ENCODE data around the gene AFDN.

Gene AFDN

GRCh38 chr6:167803816-167804215 lies 22.9 kb upstream of the AFDN start:
- no peaks in the 10 kb centered on the region for H3K9me3 Mint-ChIP-seq
- no peak for ATAC-seq
- no peak overlapping the region for H3K27ac Mint-ChIP-seq
- H3K4me1 Mint-ChIP-seq, result no peaks in the 10 kb centered on the region
- DNase-seq (ENCODE audit: low spot score in 2 of 2), result peak in 1 of 2 donors; percentile 30
- H3K4me3 Mint-ChIP-seq, result no peak overlapping the region
- H3K36me3 Mint-ChIP-seq, result no peaks in the 10 kb centered on the region

- H3K36me3 Mint-ChIP-seq, result no peaks in the 10 kb centered on the region
- no peaks in the 10 kb centered on the region for H3K9me3 Mint-ChIP-seq
- DNase-seq (ENCODE audit: low spot score in 2 of 2) (no peak), ATAC-seq (no peak)
- no peak overlapping the region for H3K27ac Mint-ChIP-seq
- H3K4me1 Mint-ChIP-seq, result no peaks in the 10 kb centered on the region
- no peak overlapping the region for H3K4me3 Mint-ChIP-seq
Observed at GRCh38 chr6:167804281-167805013, 22.3 kb upstream of the AFDN start.

- no peaks in the 10 kb centered on the region for H3K4me1 Mint-ChIP-seq
Observed at GRCh38 chr6:167805349-167806060, 21.2 kb upstream of the AFDN start.

DNA sequence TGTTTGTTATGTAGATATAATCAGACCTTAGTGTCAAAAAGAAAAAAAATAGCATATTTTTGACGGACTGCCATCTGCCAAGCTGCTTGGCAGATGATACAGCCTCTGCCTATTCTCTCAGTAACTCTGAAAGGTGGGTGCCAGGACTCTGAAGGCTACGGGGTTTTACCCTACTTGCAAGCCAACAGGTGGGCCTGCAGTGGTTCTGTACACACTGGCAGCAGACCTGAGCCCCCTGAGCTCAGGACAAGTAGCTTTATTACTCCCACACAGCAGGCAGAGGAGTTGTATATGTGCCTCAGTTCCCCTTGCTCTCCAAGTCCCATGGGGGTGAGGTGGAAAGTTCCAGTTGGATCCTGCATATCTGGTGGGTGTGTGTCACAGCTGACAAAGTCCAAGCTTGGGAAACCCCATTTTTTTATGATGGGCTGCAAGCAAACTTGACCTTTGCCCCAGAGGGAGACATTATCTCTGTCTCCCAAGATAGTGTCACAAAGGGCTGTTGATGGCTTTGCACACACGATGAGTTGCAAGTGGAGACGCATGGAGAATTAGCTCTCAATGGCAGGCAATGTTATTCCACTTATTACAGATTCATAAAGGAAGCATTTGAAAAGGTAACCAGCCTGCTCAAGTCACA lies 20.5 kb upstream of the AFDN start:
- Mint-ChIP-seq H3K9me3 (no peaks in the 10 kb centered on the region), H3K27ac (no peak overlapping the region), H3K4me3 (no peak overlapping the region), H3K36me3 (no peaks in the 10 kb centered on the region), H3K4me1 (no peaks in the 10 kb centered on the region)
- DNase-seq (ENCODE audit: low spot score in 2 of 2) (no peak), ATAC-seq (no peak)

More at GRCh38 chr6:167805349-167806060, 21.2 kb upstream of the AFDN start:
- H3K36me3 Mint-ChIP-seq, result no peaks in the 10 kb centered on the region
- no peak overlapping the region for H3K27ac Mint-ChIP-seq
- DNase-seq (ENCODE audit: low spot score in 2 of 2) (no peak), ATAC-seq (no peak)
- no peak overlapping the region for H3K4me3 Mint-ChIP-seq
- no peaks in the 10 kb centered on the region for H3K9me3 Mint-ChIP-seq

DNA sequence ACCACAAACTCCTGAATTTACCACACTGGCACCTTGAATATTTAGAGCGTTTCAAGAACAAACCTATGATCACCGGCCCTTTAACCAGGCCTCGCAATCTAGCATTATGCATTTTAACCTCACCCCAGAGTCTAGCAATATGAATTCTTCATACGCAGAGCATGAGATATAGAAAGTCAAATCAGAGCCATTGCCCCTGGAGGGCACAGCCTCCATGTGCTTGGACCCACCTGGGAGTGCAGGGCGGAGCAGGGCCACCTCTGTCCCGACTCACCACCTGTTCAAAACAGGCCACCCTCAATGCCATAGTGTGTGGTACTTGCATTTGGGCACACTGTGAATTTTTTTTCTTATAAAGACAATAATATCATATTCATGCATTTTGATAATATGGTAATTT lies 19.5 kb upstream of the AFDN start:
- Mint-ChIP-seq H3K4me1 (no peaks in the 10 kb centered on the region), H3K4me3 (no peak overlapping the region), H3K27ac (no peak overlapping the region), H3K36me3 (no peaks in the 10 kb centered on the region), H3K9me3 (no peaks in the 10 kb centered on the region)
- no peak for ATAC-seq
- no peak for DNase-seq (ENCODE audit: low spot score in 2 of 2)

GRCh38 chr6:167807756-167808155 lies 19.0 kb upstream of the AFDN start:
- no peak overlapping the region for H3K4me3 Mint-ChIP-seq
- no peak overlapping the region for H3K27ac Mint-ChIP-seq
- ATAC-seq (no peak), DNase-seq (ENCODE audit: low spot score in 2 of 2) (no peak)
- H3K36me3 Mint-ChIP-seq, result no peaks in the 10 kb centered on the region
- H3K4me1 Mint-ChIP-seq, result no peaks in the 10 kb centered on the region
- H3K9me3 Mint-ChIP-seq, result no peaks in the 10 kb centered on the region

DNA sequence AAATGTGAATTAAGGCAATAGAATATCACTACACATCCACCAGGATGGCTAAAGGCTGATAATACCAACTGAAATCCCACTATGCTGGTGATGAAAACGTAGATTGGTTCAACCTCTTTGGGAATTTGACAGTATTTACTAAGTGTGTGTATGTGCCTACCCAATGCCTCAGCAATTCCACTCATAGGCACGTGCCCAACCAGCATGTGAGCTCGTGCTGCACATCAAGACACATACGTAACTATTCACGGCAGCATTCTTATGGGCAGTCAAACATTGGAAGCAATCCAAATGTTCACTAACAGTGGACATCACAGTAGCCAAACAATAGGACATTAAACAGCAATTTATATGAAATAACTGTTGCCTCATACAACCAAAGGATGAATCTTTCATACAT lies 15.7 kb upstream of the AFDN start:
- H3K27ac Mint-ChIP-seq, result no peak overlapping the region
- H3K4me1 Mint-ChIP-seq, result no peaks in the 10 kb centered on the region
- DNase-seq (ENCODE audit: low spot score in 2 of 2) (no peak), ATAC-seq (no peak)
- no peaks in the 10 kb centered on the region for H3K9me3 Mint-ChIP-seq
- H3K36me3 Mint-ChIP-seq, result no peaks in the 10 kb centered on the region
- no peak overlapping the region for H3K4me3 Mint-ChIP-seq

DNA sequence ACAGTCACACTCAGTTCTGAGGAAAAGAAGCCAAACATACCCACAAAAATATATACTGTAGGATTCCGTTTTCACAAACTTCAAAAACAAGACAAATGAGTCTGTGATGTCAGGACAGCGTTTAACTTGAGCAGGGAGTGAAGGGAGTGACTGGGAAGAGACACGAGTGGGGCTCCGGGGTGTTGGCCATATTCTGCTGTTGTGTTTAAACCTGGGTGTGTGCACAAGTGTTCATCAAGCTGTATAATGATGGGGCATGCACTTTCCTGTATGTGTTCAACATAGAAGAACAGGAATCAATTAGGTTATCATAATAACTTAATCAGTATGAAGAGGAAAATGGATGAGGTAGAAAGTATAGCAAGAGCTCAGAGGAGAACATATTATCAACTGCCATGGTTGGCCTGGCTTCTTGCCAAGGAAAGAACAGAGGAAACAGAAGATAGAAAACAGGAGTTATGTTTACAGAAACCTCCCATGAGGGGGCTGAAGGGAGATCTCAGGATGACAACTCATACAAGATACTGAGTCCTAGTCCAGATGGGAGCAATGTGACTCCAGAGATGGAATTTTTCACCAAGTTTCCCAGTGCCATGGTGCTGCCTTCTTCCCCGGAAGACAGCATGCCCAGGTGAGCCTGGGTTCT lies 15.1 kb upstream of the AFDN start:
- H3K4me1 Mint-ChIP-seq, result no peaks in the 10 kb centered on the region
- DNase-seq (ENCODE audit: low spot score in 2 of 2), result no peak
- H3K4me3 Mint-ChIP-seq, result no peak overlapping the region
- H3K27ac Mint-ChIP-seq, result no peak overlapping the region
- H3K9me3 Mint-ChIP-seq, result no peaks in the 10 kb centered on the region
- H3K36me3 Mint-ChIP-seq, result no peaks in the 10 kb centered on the region
- no peak for ATAC-seq

- no peak overlapping the region for H3K27ac Mint-ChIP-seq
- H3K4me3 Mint-ChIP-seq, result no peak overlapping the region
- no peak for ATAC-seq
- no peaks in the 10 kb centered on the region for H3K9me3 Mint-ChIP-seq
- no peak for DNase-seq (ENCODE audit: low spot score in 2 of 2)
- no peaks in the 10 kb centered on the region for H3K36me3 Mint-ChIP-seq
- H3K4me1 Mint-ChIP-seq, result no peaks in the 10 kb centered on the region
Observed at GRCh38 chr6:167812088-167812487, 14.6 kb upstream of the AFDN start.

DNA sequence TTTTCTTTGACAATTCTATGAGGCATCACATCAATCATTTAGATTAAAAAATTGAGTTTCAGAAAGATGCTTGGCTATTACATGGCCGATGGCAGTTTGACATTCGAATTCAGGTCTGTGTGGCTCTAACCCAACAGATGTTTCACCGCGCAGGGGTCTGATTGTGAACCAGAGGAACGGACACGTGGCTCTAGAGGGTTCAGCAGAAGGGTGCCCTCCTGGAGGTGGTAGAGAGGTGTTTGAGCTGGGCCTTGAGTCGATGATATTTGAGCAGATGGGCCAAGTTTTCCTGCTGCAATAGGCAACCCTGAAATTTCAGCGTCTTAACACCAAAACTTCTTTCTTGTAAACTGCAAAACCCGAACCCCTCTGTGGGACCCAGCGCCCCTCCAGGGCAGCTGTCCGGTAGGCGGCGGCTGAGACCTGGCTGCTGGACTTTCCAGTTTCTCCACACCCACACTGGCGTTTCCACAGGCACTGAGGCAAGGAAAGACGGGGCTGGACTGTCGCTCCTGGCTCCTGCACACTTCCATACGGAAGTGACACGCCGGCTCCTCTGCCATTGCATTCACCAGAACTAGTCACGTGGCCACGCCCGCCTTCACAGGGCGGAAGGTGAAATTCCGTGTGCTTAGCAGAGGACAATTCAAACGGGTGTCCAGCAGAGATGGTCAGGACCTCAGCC lies 11.3 kb upstream of the AFDN start:
- DNase-seq (ENCODE audit: low spot score in 2 of 2), result no peak
- H3K4me3 Mint-ChIP-seq, result peak overlapping the region; percentile 10
- no peaks in the 10 kb centered on the region for H3K9me3 Mint-ChIP-seq
- H3K36me3 Mint-ChIP-seq, result no peaks in the 10 kb centered on the region
- no peaks in the 10 kb centered on the region for H3K4me1 Mint-ChIP-seq
- peak; percentile 16 for ATAC-seq
- H3K27ac Mint-ChIP-seq, result no peak overlapping the region

- H3K36me3 Mint-ChIP-seq, result no peaks in the 10 kb centered on the region
- no peak for ATAC-seq
Observed at GRCh38 chr6:167817016-167817415, 9.7 kb upstream of the AFDN start.

GRCh38 chr6:167817729-167818128 lies 9.0 kb upstream of the AFDN start:
- H3K4me3 Mint-ChIP-seq, result no peak overlapping the region
- H3K4me1 Mint-ChIP-seq, result no peaks in the 10 kb centered on the region
- no peak overlapping the region for H3K27ac Mint-ChIP-seq
- no peak for DNase-seq (ENCODE audit: low spot score in 2 of 2)
- no peak for ATAC-seq
- H3K9me3 Mint-ChIP-seq, result no peaks in the 10 kb centered on the region
- H3K36me3 Mint-ChIP-seq, result no peaks in the 10 kb centered on the region

More at GRCh38 chr6:167817016-167817415, 9.7 kb upstream of the AFDN start:
- Mint-ChIP-seq H3K4me3 (no peak overlapping the region), H3K9me3 (no peaks in the 10 kb centered on the region), H3K27ac (no peak overlapping the region), H3K4me1 (no peaks in the 10 kb centered on the region)
- DNase-seq (ENCODE audit: low spot score in 2 of 2), result no peak

GRCh38 chr6:167819576-167819975 lies 7.1 kb upstream of the AFDN start:
- H3K9me3 Mint-ChIP-seq, result no peaks in the 10 kb centered on the region
- H3K4me1 Mint-ChIP-seq, result no peaks in the 10 kb centered on the region
- no peak for DNase-seq (ENCODE audit: low spot score in 2 of 2)
- ATAC-seq, result no peak
- no peak overlapping the region for H3K27ac Mint-ChIP-seq
- H3K36me3 Mint-ChIP-seq, result no peaks in the 10 kb centered on the region
- no peak overlapping the region for H3K4me3 Mint-ChIP-seq

- H3K27ac Mint-ChIP-seq, result no peak overlapping the region
- ATAC-seq (no peak), DNase-seq (ENCODE audit: low spot score in 2 of 2) (no peak)
- no peaks in the 10 kb centered on the region for H3K4me1 Mint-ChIP-seq
- H3K4me3 Mint-ChIP-seq, result no peak overlapping the region
- H3K36me3 Mint-ChIP-seq, result peaks cover 5% of the 10 kb centered on the region
- no peaks in the 10 kb centered on the region for H3K9me3 Mint-ChIP-seq
Observed at GRCh38 chr6:167820681-167821080, 6.0 kb upstream of the AFDN start.

All from stimulated activated effector memory CD8-positive, alpha-beta T cell treated with anti-CD3 and anti-CD28 coated beads, Interleukin-12 subunit alpha, Interleukin-12 subunit beta, amount 100 ng/mL, for 72 hours (primary cell).